ENCODE measurements around the gene LRRC49. TPM values are rescaled to one million over a fixed set of nuclear protein-coding genes. Genes with fewer than 3 reads are reported as not detected.

The LRRC49 gene
- total and polyA plus RNA-seq, 2 donors (not counting 3 experiments of a cell fraction or from before 2014, with no cell fraction given): 3.0 to 6.6 TPM

- dilution Hi-C loops (cut with MboI; ENCODE audit: extremely low pct_ligation_motif_present, low sequenced_read_pairs) (no loop called here), intact Hi-C loops (cut with micrococcal nuclease) (no loop called here)
- H3K9me3 ChIP-seq (replicated peaks; ENCODE audit: control insufficient read depth, insufficient read depth, low read length): no peaks in the 10 kb centered on the region
- no peak overlapping the region for H3K9ac ChIP-seq (replicated peaks; ENCODE audit: extremely low read depth, insufficient read depth, low read length)
- H4K20me1 ChIP-seq (replicated peaks; ENCODE audit: control insufficient read depth, extremely low read depth, insufficient read depth, low read length): no peaks in the 10 kb centered on the region
- no TSS peak for BruUV-seq (replicated peaks)
- no peaks in the 10 kb centered on the region for H3K79me2 ChIP-seq (ENCODE audit: control insufficient read depth, insufficient read depth, low read length)
- no peak overlapping the region for H3K4me3 ChIP-seq (replicated peaks in 1 of 3; ENCODE audit: insufficient read depth in 1 of 3, low read depth in 1 of 3, low read length in 3 of 3)
- FAIRE-seq (no peak), DNase-seq (ENCODE audit: low read depth, low spot score) (no peak)
- H3K4me1 ChIP-seq (ENCODE audit: control insufficient read depth, extremely low read depth, insufficient read depth, low read length): no peaks in the 10 kb centered on the region
- TF ChIP-seq POLR2AphosphoS5 (IDR thresholded peaks at IDR 0.05; ENCODE audit: insufficient read depth, low read depth, low read length) (no peak), FOS (IDR thresholded peaks at IDR 0.05; ENCODE audit: borderline replicate concordance, insufficient read depth, low read length) (no peak), POLR2A (IDR thresholded peaks at IDR 0.05; ENCODE audit: low read depth, low read length) (no peak), MYC (IDR thresholded peaks at IDR 0.05; ENCODE audit: low read depth, low read length) (no peak), EZH2 (IDR thresholded peaks at IDR 0.05; ENCODE audit: borderline replicate concordance, low read depth, low read length, severe bottlenecking) (no peak), GATA2 (IDR thresholded peaks at IDR 0.05; ENCODE audit: insufficient read depth, insufficient read length, low read depth, low read length) (no peak)
- no peak overlapping the region for H3K27ac ChIP-seq (ENCODE audit: insufficient read depth, low read depth, low read length)
- no peaks in the 10 kb centered on the region for H3K9me1 ChIP-seq (replicated peaks; ENCODE audit: control insufficient read depth, extremely low read depth, insufficient read depth, low read length)
- POLR2A ChIA-PET: no interaction called here
- no peak overlapping the region for H3K4me2 ChIP-seq (ENCODE audit: insufficient read depth, low read length)
- H3K27me3 ChIP-seq (ENCODE audit: control insufficient read depth in 2 of 2, insufficient read depth in 2 of 2, low read length in 2 of 2): no peaks in the 10 kb centered on the region
- H2AFZ ChIP-seq (ENCODE audit: low read depth, low read length): no peak overlapping the region
- H3K36me3 ChIP-seq (ENCODE audit: control insufficient read depth in 2 of 2, extremely low read depth in 1 of 2, insufficient read depth in 2 of 2, low read length in 2 of 2): no peaks in the 10 kb centered on the region
- CTCF ChIA-PET: interaction anchor here (1.2 kb wide), 1 partner anchor 10 kb away, joined by 3 read pairs; no protein-coding TSS in a partner anchor
Observed at GRCh38 chr15:71057143-71057542, 164.5 kb downstream of the LRRC49 start.

GRCh38 chr15:71057581-71057980, 165.0 kb downstream of the LRRC49 start:
- Histone ChIP-seq H3K36me3 (ENCODE audit: control insufficient read depth in 2 of 2, extremely low read depth in 1 of 2, insufficient read depth in 2 of 2, low read length in 2 of 2) (no peaks in the 10 kb centered on the region), H3K4me1 (ENCODE audit: control insufficient read depth, extremely low read depth, insufficient read depth, low read length) (no peaks in the 10 kb centered on the region), H3K79me2 (ENCODE audit: control insufficient read depth, insufficient read depth, low read length) (no peaks in the 10 kb centered on the region), H3K9me1 (replicated peaks; ENCODE audit: control insufficient read depth, extremely low read depth, insufficient read depth, low read length) (no peaks in the 10 kb centered on the region), H2AFZ (ENCODE audit: low read depth, low read length) (no peak overlapping the region), H3K9ac (replicated peaks; ENCODE audit: extremely low read depth, insufficient read depth, low read length) (no peak overlapping the region), H4K20me1 (replicated peaks; ENCODE audit: control insufficient read depth, extremely low read depth, insufficient read depth, low read length) (no peaks in the 10 kb centered on the region), H3K27ac (ENCODE audit: insufficient read depth, low read depth, low read length) (no peak overlapping the region), H3K9me3 (replicated peaks; ENCODE audit: control insufficient read depth, insufficient read depth, low read length) (no peaks in the 10 kb centered on the region), H3K4me2 (ENCODE audit: insufficient read depth, low read length) (no peak overlapping the region), H3K27me3 (ENCODE audit: control insufficient read depth in 2 of 2, insufficient read depth in 2 of 2, low read length in 2 of 2) (no peaks in the 10 kb centered on the region), H3K4me3 (replicated peaks in 1 of 3; ENCODE audit: insufficient read depth in 1 of 3, low read depth in 1 of 3, low read length in 3 of 3) (no peak overlapping the region)
- ChIA-PET POLR2A (no interaction called here), CTCF (interaction anchor here (1.2 kb wide), 1 partner anchor 10 kb away, joined by 3 read pairs; no protein-coding TSS in a partner anchor)
- dilution Hi-C loops (cut with MboI; ENCODE audit: extremely low pct_ligation_motif_present, low sequenced_read_pairs) (no loop called here), intact Hi-C loops (cut with micrococcal nuclease) (no loop called here)
- TF ChIP-seq MAX (IDR thresholded peaks at IDR 0.05; ENCODE audit: insufficient read depth, insufficient read length) (no peak), JUN (IDR thresholded peaks at IDR 0.05; ENCODE audit: borderline replicate concordance, insufficient read depth, insufficient read length, low read depth) (no peak), POLR2AphosphoS5 (IDR thresholded peaks at IDR 0.05; ENCODE audit: insufficient read depth, low read depth, low read length) (no peak), FOS (IDR thresholded peaks at IDR 0.05; ENCODE audit: borderline replicate concordance, insufficient read depth, low read length) (no peak), MYC (IDR thresholded peaks at IDR 0.05; ENCODE audit: low read depth, low read length) (no peak), GATA2 (IDR thresholded peaks at IDR 0.05; ENCODE audit: insufficient read depth, insufficient read length, low read depth, low read length) (no peak), POLR2A (IDR thresholded peaks at IDR 0.05; ENCODE audit: low read depth, low read length) (no peak), CTCF (IDR thresholded peaks at IDR 0.05; ENCODE audit: extremely low read depth in 1 of 2, insufficient read depth in 1 of 2, low read depth in 1 of 2, low read length in 2 of 2) (no peak), EZH2 (IDR thresholded peaks at IDR 0.05; ENCODE audit: borderline replicate concordance, low read depth, low read length, severe bottlenecking) (no peak)
- no TSS peak for BruUV-seq (replicated peaks)
- FAIRE-seq: no peak
- no peak for DNase-seq (ENCODE audit: low read depth, low spot score)
